Activated CD8-positive, alpha-beta memory T cell treated with anti-CD3 and anti-CD28 coated beads, Interleukin-2, amount 50 U/mL, for 1 hour (primary cell): ENCODE results near the gene SPON1.
"Not testable (repeated sequence)": the region's sequence is repeated elsewhere in the genome, so short reads cannot be mapped to it uniquely, and the experiment has no call there.

Experiments used
- DNase-seq: peaks from one replicate; pipeline ENCODE4 v3.0.0-alpha.2; 2020; ENCODE audit errors: extremely low read depth

The SPON1 gene

DNA sequence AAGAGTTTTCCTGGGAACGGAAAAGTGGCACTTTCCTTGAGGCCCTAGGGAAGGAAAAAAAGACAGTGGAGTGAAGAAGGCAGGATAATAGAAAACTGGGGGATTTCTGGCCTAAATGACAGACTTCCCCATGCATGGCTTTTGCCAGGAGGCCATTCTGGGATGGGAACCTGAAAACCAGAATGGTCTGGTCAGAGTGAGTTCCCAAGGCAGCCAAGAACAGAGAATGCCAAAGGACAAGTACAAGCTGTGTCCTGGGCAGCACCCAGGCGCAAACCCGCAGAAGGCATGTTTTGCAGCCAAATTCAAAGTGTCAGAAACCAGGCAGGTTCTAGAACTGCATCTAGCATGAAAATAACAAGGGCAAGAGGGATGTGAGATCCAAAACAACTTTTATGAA is 162.4 kb downstream of the SPON1 start:
- no peak for DNase-seq

DNA sequence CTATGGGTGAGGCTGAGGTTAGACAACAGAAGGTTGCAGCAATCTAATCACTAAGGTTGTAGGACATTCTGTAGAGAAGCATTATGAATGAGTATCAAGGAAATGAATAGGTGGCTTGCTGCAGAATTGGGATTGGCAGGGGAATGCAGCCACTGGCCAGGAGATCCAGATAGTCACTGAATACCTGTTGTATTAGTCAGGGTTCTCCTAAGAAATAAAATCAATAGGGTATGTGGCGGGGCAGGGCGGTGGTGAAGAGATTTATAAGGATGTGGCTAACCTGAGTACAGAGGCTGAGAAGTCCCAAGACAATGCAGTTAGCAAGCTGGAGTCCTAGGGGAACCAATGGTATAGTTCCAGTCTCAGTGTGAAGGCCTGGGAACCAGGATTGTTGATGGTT is 163.0 kb downstream of the SPON1 start:
- DNase-seq, result no peak

- DNase-seq, result no peak
These were observed 165.2 kb downstream of the SPON1 start for GRCh38 chr11:14127679-14128078.

DNA sequence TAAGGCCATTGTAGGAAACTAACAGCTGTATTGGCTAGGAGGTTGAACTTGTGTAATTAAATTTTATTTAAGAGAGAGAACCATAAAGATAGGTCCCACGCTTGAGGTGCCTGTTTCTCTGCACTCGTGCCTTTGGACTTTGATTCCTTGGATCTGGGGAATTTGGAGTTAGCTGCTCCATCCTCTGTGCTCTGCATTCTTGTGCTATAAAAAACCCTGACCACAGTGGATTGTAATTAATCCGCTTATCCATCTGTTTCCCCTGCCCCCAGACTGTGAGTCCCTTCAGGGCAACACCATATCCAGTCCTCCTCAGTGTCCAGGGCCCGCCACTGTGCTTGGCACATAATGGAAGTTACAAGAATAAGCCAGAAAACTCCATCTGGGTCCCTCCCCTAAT is 169.8 kb downstream of the SPON1 start:
- no peak for DNase-seq

DNA sequence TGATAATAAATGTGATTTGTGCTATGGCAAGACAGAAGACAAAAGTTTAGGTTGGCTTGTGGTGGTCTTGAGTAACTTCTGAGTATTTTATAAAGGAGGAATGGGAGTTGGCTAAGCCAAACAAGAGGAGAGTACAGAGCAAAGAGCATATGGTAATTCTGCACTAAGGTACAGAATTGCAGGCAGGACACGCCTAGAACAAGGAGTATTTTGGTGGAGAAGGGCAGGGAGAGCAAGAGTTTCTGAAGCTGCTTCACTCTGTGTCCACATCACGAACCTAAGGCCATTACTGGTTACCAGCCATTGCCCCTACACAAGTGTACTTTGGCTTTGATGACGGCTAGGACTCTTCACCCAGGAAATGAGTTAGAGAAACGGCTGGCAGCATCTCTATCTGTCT is 170.9 kb downstream of the SPON1 start:
- no peak for DNase-seq

GRCh38 chr11:14136561-14136960 is 174.0 kb downstream of the SPON1 start:
- DNase-seq, result no peak

DNA sequence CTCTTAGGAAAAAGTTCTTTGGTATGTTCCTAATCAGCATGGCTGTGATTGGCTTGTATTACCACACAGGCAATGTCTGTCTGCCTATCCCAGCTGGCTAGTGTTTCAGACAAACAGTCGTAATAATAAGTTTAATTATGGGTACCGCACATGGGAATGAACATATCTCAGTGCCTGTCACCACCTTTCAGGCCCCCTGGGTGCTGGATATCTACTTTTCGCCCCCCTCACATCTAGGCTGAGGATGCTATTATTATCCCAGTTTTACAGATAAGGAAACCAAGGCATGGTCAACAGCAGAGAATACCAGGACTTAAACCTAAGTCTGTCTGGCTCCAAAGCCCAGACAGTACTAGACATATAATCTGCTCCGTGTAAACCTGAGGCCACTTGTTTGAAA is 174.8 kb downstream of the SPON1 start:
- DNase-seq, result no peak

DNA sequence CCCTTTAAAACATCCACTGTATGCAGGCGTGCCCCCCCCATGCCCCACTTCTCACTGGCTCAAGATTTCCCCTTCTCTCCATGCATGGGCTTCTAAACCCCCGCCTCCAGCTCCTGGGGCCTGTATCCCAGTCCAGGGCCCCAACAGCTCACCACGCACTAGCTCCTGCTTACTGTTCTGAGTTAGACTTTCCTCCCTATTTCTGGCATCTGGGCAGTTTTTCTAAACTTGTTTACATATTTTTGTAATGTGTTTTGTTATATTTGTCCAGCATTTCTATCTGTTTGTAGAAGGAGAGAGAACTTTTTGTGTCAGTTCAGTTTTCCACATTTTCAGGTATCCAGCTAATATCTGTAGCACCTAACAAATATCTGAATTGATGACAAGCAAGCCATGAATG is 178.5 kb downstream of the SPON1 start:
- DNase-seq, result no peak

DNA sequence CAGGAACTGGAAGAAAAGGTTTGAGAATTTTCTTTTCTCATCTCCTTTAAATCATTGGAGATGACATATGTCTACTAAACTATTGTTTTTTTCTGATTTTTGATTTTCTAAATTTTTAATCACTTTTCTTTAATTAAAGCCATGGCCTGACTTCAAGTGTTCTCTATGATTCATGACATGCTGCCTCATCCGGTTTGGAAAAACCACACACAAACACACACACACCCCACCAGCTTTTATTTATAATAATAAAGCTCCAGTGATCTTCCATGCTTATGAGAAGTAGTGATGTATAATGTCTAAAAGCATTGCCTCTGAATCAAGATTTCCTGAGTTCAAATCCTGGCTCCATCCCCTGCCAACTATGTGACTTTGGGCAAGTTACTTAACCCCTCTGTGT is 179.2 kb downstream of the SPON1 start:
- no peak for DNase-seq

DNA sequence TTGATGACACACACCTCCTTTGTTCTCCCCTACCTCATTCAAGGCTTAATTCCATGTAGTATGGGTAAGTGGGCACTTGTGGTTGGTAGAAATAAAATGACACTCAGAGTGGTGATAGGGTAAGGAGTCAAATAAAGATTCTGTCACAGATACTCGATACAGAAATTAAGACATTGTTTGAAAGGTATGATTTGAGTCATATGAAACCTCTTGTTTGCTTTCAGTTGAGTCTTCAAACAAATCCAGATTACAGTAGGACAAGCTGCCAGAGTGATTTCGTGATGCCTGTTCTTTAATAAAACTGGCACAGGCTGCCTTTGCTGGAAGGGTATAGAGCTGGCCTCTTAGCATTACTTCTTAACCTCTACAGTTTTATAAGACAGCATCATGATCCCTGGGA is 182.4 kb downstream of the SPON1 start:
- no peak for DNase-seq

DNA sequence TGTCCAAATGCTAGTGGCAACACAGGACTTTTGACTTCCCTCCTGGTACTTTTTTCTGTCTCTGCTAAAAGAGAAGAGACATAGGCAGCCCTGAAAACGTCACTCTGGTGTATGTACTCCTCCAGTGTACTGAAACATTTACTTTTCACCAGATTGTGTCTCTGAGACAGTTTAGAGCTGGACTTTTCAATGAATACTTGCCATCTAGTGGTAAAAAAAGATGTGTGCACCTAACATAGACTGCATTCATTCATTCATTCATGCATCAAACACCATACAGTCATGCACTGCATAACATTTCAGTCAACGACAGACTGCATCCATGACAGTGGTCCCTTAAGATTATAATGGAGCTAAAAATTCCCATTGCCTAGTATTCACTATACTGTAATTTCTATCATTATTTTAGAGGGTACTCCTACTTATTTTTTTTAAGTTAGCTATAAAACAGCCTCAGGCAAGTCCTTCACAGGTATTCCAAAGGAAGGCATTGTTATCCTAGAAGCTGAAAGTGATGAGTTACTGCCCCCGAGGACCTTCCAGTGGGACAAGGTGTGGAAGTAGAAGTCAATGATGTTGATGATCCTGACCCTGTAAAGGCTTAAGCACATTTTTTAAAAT is 186.2 kb downstream of the SPON1 start:
- DNase-seq, result no peak

DNA sequence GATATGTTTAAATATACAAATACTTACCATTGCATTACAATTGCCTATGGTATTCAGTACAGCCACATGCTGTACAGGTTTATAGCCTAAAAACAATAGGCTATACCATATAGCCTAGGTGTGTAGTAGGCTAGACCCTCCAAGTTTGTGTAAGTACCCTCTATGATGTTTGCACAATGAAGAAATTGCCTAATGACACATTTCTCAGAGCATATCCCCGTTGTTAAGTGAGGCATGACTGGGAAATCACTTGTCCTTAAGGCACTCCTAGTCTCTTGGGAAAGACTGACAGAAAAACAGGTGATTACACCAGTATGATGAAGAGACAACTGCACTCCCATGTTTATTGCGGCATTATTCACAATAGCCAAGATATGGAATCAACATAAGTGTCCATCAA is 187.2 kb downstream of the SPON1 start:
- DNase-seq, result no peak

DNA sequence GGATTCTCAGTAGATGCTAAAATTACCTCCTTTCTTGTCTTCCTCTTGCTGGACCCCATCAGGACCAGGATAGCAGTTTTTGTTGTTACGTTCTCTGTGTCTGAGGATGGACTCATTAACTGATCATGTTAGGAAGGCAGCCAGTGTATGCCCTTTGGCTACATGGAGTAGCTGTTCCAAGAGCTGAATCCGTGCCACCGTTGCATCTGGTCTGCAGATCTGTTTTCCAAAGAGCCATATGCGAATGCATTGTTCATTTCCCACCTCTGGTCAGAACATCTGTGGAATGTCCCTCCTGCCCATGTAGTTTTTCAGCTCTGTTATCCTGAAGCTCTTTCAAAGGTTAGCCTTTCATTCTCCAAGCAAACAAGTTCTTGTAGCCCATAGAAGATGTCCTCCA is 188.4 kb downstream of the SPON1 start:
- DNase-seq, result no peak

DNA sequence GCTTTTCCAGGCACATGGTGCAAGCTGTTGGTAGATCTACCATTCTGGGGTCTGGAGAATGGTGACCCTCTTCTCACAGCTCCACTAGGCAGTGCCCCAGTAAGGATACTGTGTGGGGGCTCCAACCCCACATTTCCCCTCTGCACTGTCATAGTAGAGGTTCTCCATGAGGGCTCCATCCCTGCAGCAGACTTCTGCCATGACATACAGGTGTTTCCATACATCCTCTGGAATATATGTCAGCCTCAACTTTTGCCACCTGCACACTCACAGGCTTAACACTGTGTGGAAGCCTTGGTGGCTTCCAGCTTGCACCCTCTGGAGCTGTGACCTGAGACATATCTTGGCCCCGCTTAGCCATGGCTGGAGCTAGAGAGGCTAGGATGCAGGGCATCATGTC is 191.6 kb downstream of the SPON1 start:
- not testable (repeated sequence) for DNase-seq

- no peak for DNase-seq
These were observed 195.9 kb downstream of the SPON1 start for GRCh38 chr11:14158393-14158792.

DNA sequence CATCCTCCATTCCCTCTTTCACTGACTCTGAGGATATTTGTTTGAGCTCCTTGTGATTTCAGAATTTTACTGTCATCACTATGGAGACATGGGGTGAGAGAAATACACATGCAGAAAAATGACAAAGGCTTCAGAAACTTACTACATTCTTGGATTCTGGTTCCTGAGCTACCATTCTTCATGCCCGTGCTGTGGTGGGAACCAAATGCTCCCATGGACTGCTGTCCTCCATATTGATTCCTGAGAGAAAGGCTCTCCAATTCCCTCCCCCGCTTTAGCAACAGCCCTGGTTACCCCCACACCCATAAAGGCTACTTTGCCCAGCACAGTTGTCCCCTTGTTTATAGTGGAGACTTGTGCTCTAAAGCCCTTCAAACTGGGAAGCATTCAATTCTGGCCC is 201.1 kb downstream of the SPON1 start:
- DNase-seq, result no peak

DNA sequence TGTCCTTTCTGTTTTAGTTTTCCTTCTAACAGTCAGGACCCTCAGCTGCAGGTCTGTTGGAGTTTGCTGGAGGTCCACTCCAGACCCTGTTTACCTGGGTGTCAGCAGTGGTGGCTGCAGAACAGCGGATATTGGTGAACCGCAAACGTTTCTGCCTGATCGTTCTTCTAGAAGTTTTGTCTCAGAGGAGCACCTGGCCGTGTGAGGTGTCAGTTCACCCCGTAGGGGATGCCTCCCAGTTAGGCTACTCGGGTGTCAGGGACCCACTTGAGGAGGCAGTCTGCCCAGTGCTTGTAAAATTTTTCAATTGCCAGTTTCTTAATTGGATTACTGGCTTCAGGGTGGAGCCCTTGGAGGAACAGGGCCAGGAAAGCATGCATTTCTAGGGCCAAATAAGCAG is 211.2 kb downstream of the SPON1 start:
- not testable (repeated sequence) for DNase-seq

GRCh38 chr11:14179116-14179820 is 216.7 kb downstream of the SPON1 start:
- DNase-seq, result no peak

GRCh38 chr11:14181121-14181520 is 218.6 kb downstream of the SPON1 start:
- no peak for DNase-seq

DNA sequence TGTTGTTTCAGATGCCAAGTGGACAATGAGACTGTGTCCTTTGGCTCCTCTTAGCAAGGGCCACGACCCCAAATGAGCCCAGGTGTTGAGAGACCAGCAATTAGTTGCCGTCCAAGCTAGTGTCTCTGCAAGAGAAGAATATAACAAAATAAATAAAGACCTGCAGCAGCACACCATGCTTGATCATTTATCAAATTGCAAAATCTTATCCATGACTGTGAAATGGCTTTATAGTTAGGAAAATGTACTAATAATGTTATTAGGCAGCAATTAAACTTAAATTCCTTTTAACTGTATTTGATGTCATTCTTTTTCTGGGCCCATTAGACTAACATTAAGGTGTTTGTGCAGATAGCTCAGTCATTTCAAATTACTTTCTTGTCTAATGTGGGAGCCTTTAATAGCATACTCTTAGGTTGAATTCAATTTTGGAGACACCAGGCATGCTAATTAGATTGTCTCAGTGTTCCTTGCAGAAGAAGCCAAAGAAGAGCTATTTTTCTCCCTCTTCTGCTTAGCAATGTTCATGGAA is 220.4 kb downstream of the SPON1 start:
- no peak for DNase-seq

DNA sequence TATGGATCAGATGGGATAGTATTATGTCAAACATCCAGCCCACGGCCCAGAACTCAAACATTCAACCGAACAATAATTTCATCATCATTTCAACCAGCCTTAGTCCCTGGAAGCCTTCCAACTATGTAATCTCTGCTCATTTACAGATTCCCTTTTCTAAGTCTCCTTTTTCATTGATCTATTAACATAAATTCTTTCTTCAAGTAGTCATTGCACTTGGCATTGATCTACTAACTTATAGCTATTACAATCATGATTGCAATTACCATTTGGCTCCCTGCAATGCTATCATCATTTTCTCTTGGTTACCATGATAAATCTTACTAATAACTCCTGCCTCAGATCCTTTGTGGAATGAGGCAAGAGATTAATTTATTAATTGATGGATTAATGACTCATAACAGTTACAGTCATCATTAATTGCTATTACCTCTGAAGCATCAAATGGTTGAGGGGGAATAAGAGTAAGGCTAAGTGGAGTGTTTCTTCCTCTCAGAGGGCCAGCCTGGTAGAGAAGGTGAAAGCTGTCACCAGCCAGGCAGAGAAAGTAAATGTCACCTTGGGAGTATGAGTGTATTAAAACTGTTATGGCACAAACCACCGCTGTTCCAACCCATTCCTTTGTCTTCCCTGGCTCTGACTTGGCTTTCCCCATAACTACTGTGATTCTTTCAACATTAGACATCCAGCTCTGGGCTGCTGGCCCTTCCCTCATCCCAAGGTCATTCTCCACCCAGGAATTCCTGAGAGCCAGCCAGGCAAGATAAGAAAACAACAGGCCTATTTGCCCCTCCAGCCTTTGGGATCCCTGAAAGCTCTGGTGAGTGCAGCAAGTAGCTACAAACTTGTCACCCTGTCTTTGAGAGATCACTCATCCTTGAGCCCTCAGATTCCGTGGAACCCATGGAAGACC is 221.8 kb downstream of the SPON1 start:
- no peak for DNase-seq

- no peak for DNase-seq
These were observed 222.9 kb downstream of the SPON1 start for GRCh38 chr11:14185461-14185860.
